Panc1 (cell line): ENCODE results near the gene LAMA1.

Experiments used
- CTCF ChIP-seq: fragments of 450-650 bp; IDR thresholded peaks from 2 replicates; pipeline ENCODE4 v1.5.1; 2017; ENCODE audit warnings: mild to moderate bottlenecking
- POLR2AphosphoS5 ChIP-seq: IDR thresholded peaks from 2 replicates; pipeline ENCODE4 v1.6.1; 2012; ENCODE audit warnings: mild to moderate bottlenecking, low read depth, low read length, moderate library complexity
- REST ChIP-seq, 2 experiments: IDR thresholded peaks; 2 replicates each; pipeline ENCODE4 v1.6.1; 2011 to 2012; ENCODE audit warnings: low read depth in 2 of 2, control low read depth in 1 of 2, low read length in 1 of 2, mild to moderate bottlenecking in 1 of 2, moderate library complexity in 1 of 2; ENCODE audit not compliant: insufficient read depth in 1 of 2
- SIN3A ChIP-seq: IDR thresholded peaks from 2 replicates; pipeline ENCODE4 v1.6.1; 2012; ENCODE audit warnings: low read depth, mild to moderate bottlenecking, low read length, moderate library complexity, borderline replicate concordance; ENCODE audit not compliant: insufficient read depth
- TCF7L2 ChIP-seq: IDR thresholded peaks from 2 replicates; pipeline ENCODE4 v1.6.1; 2011; ENCODE audit warnings: mild to moderate bottlenecking, low read depth, low read length, inconsistent platforms

GRCh38 chr18:7082671-7083070 is 34.9 kb downstream of the LAMA1 start:
- TF ChIP-seq CTCF, result no peak
- no peak for TF ChIP-seq REST (IDR thresholded peaks at IDR 0.05; ENCODE audit: insufficient read depth in 1 of 2, low read depth in 2 of 2, low read length in 1 of 2)
- TF ChIP-seq POLR2AphosphoS5, result no peak
- TF ChIP-seq SIN3A, result no peak
- no peak for TF ChIP-seq TCF7L2
